HG03439 (cell line): ENCODE data around the gene SFXN3.

ENCODE experiments used
- ATAC-seq: cut with Tn5 transposase; IDR thresholded peaks from one replicate; pipeline ENCODE4 v1.9.1; 2021; ENCODE audit warnings: mild to moderate bottlenecking, moderate library complexity; ENCODE audit not compliant: unreplicated experiment

The SFXN3 gene

DNA sequence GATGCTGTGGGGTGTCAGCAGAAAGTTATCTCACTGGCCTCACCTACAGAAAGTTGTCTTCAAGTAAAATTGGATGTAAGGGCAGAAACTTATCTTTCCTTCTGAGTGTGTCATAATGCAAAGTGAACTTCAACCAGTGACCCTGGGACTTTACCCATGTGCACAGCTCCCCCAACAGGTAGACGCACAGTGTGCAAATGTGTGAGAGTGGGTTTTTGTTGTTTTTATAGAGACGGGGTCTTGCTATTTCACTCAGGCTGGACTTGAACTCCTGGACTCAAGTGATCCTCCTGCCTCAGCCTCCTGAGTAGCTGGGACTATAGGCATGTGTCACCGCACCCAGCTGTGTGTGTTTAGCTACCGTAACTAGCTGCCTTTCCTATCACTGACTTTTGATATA, 24.4 kb downstream of the SFXN3 start:
- no peak for ATAC-seq

DNA sequence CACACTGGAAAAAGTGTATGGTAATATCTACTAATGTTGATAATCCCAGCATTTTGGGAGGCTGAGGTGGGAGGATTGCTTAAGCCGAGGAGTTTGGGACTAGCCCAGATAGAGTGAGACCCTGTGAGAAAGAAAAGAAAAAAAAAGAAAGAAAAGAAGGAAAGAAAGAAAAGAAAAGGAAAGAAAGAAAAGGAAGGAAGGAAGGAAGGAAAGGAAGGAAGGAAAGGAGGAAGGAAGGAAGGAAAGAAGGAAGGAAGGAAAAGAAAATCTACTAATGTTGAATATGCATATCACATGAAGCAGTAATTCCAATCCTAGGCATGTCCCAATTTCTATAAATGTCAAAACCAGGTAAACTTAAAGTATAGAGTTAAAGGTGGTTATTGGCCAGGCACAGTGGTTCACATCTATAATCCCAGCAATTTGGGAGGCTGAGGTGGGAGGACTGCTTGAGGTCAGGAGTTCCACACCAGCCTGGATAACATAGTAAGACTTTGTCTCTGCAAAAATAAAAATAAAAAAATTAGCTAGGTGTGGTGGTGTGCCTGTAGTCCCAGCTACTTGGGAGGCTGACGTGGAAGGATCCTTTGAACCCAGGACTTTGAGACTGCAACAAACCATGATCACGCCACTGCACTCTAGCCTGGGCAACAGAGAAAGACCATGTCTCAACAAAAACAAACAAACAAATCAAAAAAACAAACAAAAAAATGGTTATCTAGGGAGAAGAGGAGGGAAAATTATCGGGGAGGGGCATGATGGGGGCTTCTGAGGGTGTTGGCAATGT, 25.5 kb downstream of the SFXN3 start:
- ATAC-seq = no peak

DNA sequence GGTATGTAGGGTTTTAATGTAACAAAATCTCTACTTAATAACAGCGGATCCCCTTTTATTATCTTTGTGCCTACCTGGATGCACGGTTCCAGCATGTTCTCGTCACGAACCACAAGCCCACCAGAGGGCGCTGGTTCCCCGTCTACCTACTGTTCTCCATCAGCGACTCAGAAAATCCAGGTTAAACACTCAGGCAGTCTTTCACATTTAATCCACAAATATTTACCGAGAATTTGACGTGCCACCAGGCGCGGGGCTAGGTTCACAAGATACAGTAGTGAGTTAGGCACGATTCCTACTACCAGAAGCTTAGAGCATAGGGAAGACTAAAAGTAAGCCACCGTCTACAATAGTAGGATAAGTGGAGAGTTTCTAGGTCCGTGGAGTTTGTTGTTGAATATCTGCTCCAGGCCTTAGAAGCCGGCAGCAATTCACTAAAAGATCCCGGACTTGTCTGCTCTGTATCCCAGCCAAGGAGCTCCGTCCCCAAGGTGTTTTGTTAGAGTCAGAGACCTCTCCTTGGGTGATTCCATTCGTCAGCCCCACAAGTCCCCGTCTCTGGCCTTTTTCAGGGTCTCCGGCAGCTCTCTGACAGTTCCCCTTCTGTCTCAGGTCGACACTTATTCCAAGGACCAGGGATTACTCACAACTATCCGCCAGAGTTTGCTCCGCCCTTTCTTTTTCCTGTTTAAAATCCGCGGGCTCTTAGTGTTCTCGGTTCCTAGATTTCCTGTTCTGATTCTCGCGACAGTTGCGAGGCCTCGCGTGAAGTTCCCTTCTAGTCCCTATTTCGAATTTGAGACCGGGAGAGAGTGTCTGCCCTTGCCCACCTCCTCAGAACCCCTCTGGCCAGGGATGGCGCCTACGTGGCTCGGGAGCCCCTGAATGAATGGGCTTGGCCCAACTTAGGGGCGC, 29.3 kb downstream of the SFXN3 start:
- ATAC-seq = peak; percentile 53

DNA sequence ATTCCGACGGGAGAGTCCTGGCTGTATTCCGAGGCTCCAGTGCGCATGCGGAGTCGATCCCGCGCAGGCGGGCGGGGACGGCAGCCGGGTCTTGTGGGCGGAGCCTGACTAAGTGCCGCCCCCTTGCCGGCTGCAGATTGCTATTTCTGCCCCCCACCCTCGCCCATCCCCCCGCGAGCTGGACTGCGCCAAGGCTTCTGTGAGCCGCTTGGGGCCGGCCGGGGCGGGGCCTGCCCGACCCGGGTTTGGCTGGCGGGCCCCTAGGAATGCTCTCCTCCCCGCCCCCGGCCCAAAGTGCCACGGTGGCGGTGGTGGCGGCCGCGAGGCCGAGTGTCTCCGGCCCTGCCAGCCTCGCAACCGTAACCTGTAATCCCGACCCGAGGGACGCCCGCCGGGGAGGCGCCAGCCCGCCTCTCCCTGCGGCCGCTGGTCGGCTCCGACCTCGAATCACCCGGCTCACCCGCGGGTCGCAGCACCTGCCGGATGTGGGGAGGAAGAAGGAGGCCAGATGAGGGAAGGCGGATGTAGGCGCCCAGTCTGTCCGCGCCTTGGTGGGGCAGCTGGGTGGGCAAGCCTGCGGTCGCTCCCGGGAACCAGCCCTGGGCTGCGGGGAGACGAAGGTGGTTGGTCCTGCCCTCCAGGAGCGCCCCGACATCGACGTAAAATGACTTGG, 30.1 kb downstream of the SFXN3 start:
- peak; percentile 62 for ATAC-seq

DNA sequence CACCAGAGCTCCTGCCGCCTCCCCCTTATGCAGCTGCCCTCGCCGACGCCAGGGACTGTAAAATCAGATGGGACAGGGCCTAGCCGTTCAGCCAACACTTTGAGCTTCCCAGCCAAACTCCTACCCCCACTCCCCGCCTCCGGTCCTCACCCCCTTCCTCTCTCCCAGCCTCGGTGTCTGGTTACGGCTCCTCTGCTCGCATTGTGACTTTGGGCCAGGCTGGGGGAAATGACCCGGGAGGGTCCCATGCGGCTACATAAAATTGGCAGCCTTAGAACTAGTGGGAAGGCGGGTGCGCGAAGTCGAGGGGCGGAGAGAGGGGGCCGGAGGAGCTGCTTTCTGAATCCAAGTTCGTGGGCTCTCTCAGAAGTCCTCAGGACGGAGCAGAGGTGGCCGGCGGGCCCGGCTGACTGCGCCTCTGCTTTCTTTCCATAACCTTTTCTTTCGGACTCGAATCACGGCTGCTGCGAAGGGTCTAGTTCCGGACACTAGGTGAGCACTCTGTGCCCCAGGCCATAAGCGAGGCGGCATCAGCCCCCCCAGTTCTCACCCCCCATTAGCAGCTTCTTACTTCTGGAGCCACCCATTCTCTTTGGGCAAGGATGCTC, 30.7 kb downstream of the SFXN3 start, which contains the start of gene KAZALD1:
KAZALD1 (plus strand) TSS at position 366 of the 608 bp plus-strand sequence. CDS start 604 bp downstream, outside the sequence.
- no peak for ATAC-seq

DNA sequence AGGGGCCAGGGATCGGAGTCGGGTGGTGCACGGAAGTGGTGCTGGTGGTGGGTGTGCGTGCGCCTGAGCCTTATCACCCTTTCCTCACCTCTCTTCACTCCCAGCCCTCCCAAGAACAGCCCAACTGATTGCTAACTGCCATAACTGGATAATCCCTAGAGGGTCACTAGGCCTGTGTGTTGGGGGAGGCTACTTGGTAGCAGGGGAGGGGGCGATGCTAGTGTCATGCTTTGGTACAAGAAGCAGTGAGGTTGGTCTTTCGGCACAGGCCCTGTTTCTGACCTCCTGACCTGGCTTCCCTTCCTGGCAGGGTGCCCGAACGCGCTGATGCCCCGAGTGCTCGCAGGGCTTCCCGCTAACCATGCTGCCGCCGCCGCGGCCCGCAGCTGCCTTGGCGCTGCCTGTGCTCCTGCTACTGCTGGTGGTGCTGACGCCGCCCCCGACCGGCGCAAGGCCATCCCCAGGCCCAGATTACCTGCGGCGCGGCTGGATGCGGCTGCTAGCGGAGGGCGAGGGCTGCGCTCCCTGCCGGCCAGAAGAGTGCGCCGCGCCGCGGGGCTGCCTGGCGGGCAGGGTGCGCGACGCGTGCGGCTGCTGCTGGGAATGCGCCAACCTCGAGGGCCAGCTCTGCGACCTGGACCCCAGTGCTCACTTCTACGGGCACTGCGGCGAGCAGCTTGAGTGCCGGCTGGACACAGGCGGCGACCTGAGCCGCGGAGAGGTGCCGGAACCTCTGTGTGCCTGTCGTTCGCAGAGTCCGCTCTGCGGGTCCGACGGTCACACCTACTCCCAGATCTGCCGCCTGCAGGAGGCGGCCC, 31.4 kb downstream of the SFXN3 start:
- ATAC-seq = no peak

DNA sequence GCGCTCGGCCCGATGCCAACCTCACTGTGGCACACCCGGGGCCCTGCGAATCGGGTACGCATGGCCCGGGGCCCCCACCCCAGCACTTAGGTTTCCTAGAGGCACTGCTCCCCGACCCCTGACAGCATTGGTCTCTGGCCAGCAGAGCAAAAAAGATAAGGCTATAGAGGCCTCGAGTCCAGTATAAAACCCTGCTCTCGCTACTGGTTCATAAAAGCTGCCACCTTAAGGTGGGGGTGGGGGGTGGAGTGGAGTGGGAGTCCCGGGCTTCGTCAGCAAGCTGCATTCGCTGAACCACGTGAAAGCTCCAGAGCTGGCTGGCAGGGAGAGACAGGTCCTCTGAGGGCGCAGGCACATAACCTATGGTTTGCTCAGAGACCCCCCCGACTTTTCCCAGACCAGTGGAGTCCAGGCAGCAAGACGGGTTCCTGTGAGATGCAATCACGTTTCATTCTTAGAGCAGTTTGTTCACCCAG, 32.1 kb downstream of the SFXN3 start:
- no peak for ATAC-seq

DNA sequence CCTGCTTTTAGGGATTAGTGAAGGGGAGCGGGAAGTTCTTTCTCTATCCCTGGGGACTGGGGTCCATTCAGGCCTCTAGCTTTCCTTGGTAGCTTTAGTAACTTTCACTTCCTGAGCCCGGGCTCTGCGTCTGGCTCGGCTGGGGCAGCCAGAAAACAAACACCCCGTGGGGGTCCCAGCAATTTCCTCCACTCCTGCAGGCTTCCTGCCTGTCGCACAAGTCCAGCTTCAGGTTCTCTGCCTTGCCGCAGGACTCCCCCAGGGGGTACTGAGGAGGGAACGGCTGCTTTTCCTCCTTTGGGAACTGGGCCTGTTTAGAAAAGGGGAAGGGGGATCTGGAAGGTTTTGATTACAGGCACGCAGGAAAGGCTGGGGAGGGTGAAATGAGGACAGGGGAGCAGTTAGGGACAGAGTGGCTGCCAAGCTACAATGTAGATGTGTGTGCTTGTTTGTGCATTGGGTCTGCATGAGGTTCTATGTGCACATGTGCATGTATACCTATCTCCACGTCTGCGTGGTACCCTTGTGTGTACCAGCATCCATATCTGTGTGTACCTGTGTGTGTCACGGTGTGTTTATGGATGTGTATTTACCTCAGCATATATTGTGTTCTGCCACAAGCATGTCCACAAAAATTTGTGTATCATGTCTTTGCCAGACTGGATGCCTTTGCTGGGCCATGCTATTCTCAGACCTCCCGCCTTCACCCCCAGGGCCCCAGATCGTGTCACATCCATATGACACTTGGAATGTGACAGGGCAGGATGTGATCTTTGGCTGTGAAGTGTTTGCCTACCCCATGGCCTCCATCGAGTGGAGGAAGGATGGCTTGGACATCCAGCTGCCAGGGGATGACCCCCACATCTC, 32.7 kb downstream of the SFXN3 start:
- no peak for ATAC-seq

DNA sequence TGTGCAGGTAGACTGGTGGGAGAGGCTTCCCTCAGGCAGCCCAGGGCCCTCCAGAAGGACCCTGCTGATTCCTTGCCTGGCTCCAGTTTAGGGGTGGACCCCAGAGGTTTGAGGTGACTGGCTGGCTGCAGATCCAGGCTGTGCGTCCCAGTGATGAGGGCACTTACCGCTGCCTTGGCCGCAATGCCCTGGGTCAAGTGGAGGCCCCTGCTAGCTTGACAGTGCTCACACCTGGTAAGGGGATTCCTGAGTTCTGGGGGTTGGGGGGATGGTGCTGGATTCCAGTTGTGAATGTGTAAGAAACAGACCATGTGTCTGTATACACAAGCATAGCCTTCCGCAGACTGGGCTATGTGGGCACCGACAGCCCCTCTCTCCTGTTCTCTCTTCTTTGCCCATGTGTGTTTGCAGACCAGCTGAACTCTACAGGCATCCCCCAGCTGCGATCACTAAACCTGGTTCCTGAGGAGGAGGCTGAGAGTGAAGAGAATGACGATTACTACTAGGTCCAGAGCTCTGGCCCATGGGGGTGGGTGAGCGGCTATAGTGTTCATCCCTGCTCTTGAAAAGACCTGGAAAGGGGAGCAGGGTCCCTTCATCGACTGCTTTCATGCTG, 33.5 kb downstream of the SFXN3 start:
- ATAC-seq = no peak

DNA sequence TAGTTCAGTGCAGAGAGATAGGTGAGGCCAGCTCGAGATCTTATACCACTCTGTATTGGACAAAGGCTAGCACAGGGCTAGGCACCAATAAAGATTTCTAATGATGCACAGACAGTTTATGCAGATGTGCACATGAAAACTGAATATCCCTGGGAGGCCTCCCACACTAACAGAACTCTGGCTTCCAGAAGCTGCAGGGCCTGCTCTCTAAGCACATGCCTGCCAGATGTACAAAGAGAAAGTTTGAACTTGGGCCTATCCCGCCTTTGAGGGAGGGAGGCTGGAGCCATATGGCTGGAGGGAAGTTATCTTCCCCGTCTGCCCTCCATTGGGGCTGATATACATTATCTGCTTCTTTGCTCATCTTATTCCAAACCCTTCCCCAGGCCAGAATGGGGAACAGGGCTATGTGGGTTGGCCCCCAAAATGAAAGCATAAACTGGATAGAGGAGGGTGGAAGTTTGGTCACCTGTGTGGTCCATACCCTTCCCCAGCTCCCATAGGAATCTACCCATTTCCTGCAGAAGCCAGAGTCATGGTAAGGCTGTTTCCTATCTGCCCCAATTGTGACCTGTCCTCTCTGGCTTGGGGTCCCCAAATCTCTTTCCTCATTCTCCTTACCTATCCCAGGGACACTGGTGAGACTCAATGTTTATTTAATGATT, 34.6 kb downstream of the SFXN3 start:
- ATAC-seq = no peak

DNA sequence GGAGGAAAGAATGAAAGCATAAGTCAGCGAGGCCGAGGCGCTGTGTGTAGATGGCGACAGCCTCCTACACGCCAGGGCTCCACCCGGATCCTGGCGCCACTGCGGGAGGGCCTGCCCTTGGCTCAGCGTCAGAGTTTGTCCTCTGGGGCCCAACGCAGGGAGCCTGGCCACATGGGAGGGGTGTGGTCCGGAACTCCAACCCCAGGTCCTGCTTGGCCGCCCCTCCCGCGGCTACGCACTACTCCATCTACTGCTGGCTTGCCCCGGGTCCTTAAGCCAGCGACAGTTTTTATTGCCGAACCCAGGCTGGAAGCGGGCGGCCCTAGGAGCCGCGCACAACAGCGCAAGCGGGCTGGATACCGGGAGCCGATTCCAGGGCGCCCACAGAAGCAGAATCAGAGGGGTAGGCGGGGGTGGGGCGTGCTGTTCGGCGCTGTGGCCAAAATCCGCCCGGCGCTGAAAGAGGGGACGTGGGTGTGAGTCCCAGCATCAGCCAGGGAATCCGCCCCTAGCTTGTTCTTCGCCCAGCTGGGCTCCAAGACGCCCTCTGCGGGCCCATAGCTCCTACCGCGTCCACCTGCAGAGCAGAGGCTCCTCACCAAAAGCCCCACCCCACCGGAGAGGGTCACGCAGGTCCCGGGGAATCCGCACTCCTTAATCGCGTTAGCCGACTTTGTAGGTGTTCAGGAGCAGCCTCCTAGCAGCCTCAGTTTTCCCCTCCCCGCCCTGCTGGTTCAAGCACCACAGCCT, 35.3 kb downstream of the SFXN3 start:
- ATAC-seq = peak; percentile 38

DNA sequence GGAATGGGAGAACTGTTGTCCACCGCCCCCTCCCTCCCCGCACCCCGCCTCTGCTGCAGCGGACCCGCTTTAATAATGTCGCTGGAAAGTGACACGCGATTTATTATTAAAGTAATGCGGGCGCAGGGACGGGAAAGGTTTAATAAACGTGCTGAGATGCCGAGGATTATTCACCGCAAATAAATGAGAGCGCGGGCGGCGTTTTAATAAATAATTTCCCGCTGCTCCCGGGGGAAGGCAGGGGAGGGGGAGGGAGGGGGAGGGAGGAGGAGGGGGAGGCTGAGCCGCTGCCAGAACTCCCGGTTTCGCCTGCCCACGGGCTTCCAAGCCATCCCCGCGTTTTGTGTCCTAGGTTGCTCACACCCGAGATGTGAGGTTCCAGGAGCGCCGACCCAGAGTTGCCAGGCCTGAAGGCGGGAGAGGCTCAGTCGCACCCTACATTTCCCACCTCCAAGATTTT, 35.9 kb downstream of the SFXN3 start:
- ATAC-seq = no peak

DNA sequence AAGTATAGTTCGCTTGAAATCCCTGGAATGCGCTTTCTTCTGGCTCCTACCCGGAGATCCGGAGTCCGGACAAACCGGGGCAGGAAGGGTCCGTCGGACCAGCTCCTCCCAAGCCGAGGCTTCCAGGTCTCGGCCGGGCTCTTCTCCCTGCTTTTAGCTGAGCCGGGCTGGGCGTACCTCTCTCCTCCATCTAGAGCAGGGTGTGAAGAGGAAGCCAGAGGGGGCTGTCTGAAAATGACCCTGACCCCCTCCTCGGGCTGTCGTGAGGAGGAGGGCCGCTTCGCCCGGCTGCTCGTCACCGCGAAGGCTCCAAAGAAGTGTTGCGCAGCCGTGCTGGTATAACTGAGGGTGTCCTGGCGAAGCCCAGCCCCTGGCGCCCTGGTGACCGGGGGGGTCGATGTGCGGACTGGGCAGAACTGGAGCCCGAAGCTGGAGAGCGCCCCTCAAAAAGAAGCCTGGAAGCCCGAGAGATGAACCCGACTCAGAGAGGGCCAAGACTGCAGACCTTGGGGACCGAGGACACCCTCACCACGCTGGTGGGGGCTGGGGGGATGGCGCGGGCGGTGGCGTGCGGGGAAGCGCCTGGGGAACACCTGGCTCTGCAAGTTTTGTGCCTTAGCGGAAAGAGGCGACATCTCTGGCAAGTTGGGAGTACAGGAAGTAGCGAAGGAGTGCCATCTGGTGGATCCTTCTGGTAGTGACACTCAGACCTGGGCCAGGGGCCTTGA, 36.5 kb downstream of the SFXN3 start:
- no peak for ATAC-seq

DNA sequence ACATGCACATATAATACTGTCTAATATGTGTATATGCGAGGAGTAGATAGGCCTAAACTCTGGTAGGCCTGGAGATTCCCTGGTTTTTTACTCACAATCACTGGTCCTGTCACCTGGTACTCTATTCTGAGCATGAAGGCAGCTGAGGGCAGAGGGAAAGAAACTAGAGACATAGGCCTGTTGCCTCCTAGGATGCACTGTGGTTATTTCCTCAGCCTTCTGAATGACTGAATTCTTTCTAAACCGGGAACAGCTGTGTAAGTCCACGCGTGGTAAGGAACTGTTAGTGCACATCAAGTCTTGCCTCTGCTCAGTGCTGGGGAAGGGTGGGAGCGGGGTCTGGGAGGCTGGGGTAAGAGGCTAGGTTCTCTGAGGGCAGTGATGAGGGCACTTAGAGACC, 38.4 kb downstream of the SFXN3 start:
- no peak for ATAC-seq

DNA sequence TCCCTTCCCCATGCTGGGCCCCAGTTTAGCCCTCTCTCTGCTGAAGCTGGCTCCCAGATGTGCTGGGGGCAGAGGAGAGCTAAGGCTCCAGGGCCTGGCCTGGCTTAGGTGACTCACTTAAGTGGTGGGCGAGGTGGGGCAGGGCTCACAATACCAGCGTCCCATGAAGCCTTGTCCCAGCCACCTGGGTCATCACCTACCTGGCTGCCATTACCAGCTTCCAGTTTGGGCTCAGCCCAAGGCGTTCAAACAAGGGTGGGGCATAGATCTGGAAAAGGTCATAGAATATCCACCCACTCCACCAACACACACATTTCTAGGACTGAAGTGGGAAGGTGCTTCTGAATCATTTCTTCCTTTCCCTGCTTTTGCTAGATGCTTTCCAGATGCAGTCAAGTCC, 39.1 kb downstream of the SFXN3 start:
- ATAC-seq = no peak

DNA sequence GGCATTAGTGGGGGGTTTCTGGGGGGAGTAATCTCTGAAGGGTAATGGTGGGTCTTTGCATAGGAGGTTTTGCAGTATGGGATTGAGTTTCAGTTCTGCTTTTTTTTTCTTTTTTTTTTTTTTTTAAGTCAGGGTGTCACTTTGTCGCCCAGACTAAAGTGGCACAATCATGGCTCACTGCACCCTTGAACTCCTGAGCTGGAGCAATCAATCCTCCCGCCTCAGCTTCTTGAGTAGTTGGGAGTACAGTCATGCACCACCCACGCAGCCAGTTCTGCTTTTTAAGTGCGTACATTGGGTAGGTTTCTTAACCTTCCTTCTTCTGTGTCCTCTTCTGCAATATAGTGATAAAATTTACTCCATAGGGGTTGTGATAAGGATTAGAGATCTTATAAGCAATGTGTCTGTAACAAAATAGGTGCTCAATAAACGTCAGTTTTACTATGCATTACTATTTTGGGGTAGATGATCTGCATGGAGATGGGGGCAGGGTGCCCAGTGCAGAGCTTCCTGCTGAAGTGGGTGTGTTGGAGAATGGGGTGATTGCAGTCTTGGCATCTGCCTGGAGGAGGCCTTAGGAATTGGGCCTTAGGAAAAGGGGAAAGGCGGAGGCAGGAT, 40.3 kb downstream of the SFXN3 start:
- no peak for ATAC-seq
